Kidney capillary endothelial cell (primary cell): Measurements from ENCODE around the gene GRM7.

ENCODE experiments used
- DNase-seq: peaks from one replicate; pipeline ENCODE4 v3.0.0-alpha.2; 2018; ENCODE audit warnings: low spot score

The GRM7 gene

DNA sequence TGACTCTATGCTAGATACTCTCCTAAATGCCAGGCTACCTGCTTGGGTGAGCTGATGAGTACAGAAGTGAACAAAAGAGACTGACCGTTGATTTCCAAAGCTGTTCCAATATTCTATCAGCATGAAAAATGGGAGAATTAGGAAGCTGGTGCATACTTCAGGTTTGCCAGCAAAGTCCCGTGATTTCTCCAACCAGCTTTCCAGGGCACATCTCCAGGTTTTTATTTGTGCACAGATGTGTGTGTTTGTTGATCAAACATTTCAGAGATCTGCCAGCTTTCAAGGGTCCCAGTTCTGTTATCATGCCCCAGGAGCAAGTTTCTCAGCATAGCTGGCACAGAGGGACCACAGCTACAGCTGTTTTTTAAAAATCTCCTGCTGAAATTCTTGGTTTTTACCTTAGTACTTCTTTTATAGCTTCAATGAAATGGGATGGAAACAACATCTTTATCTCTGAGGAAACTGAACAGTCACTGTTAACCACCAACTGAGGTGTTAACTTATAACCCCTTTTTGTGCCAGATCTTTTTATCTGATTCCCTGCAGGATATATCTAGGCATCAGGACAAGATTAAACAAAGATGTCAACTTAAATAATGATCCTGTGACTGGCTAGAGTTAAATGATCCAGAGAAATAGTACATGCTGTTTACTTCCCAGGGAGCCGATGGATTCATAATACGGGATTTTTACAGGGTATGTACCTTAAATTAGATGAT lies 380.8 kb downstream of the GRM7 start:
- DNase-seq = no peak

- no peak for DNase-seq
These were observed 381.4 kb downstream of the GRM7 start for GRCh38 chr3:7242303-7242635.

- DNase-seq = no peak
These were observed 388.7 kb downstream of the GRM7 start for GRCh38 chr3:7249493-7250076.

GRCh38 chr3:7254251-7254650 lies 393.3 kb downstream of the GRM7 start:
- no peak for DNase-seq

DNA sequence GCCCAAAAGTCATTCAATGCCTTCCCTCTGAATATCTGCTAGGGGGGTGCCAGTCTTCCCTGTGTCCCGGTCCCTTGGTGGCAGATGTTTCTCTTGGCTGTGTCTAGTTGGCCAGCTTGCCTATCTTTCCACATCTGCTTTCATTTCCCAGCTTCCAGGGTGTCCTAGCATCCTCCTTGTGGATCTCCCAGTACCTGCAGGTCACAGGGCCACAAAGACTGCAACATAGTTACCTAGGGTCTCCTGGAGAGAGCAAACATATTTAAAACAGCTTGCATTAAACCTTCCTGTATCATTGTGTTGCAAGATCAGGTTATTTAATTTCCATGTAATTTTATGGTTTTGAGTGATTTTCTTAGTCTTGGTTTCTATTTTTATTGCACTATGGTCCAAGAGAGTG lies 400.1 kb downstream of the GRM7 start:
- no peak for DNase-seq

- DNase-seq = no peak
These were observed 402.7 kb downstream of the GRM7 start for GRCh38 chr3:7263347-7264195.

GRCh38 chr3:7264196-7264526 lies 403.2 kb downstream of the GRM7 start:
- no peak for DNase-seq

DNA sequence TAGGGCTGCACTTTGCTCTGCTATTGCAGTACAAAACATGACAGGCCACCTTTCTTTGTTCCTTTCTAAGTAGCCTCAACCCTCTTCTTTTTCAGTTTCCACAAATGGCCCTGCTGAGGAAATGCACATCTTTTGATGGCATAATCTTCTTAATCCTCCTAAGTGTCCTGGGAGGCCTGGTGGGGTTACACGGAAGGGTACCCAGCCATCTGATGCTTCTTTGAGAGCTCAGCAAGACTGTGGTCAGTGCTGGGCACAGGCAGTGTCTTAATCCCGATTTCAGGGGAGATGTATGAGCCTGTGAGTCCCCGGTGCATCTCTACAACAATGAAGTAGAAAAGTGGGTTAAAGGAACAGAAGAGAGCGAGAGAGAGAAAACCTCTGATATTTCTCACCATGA lies 404.8 kb downstream of the GRM7 start:
- no peak for DNase-seq

DNA sequence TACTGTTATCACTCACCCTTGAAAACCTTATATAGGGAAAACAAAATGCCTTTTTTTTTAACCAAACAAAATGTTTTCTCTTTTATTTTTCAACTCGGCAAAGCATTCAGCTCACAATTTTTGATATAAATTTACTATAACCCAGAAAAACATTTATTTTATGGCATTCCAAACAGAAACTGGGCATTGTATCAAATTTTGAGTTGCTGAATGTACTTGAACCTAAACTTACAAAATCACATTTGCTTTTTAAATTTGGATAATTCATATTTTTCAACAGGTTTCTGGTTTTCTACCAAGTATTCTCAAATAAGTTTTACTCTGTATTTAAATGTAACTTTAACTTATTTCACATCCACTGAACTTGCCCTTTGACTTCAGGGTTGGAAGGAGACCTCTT lies 405.6 kb downstream of the GRM7 start:
- DNase-seq = no peak

DNA sequence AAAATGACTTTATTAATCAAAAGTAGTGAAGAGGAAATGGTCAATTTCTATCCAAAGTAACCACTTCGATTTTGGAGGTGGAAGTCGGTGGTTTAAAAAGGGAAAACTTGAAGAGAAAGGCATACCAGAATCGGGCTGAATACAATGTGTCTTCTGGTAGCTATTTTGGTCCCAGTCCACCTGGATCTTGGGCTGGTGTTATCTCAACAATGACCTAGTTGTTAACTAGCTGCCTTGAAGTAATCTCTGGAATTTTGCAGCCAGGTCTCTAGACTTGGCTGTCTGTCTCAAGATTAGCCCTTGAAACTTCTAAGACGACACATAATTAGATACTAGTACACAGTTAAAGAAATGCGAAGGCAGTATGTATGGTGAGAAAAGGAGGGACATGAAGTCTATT lies 409.8 kb downstream of the GRM7 start:
- DNase-seq = no peak

DNA sequence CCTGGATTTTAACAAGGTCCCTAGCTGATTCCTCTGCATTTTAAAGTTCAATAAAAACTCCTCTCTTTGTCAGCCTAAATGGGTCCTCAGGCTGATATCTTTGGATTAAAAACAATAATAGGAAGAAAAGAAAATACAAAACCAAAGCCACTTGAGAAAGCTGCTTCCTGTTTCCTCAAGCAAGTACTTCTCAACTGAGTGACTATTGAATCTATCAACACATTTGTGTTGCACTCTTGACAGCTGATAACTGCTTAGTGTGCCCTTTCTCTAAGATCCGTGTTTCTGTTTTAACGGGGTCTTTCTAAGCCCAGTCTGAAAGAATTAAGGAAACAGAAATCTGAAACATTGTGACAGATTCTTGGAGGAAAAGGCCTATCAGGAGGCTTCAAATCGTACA lies 410.7 kb downstream of the GRM7 start:
- no peak for DNase-seq

- peak; percentile 14 for DNase-seq
These were observed 411.3 kb downstream of the GRM7 start for GRCh38 chr3:7272203-7272602.

DNA sequence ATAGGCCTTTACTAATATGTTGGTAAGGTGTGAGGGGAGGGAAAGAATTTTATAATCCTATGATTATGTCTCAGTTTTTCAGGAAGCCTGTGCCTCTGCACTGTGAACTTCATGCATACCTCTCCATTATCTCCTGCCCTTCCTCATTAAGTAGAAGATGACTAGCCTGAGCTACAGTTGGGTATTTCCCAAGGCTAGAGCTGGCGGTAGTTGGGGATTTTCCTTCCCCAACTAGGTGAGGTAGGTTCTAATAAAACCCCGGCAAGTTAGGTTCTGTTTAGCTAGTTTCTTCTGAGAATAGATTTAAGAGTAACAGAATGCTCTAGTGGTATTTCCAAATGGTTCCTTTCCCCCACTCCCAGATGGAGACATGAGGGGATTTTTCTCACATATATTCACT lies 414.5 kb downstream of the GRM7 start:
- DNase-seq = no peak

GRCh38 chr3:7280318-7280717 lies 419.4 kb downstream of the GRM7 start:
- DNase-seq = no peak

GRCh38 chr3:7282988-7283387 lies 422.1 kb downstream of the GRM7 start:
- DNase-seq = no peak

DNA sequence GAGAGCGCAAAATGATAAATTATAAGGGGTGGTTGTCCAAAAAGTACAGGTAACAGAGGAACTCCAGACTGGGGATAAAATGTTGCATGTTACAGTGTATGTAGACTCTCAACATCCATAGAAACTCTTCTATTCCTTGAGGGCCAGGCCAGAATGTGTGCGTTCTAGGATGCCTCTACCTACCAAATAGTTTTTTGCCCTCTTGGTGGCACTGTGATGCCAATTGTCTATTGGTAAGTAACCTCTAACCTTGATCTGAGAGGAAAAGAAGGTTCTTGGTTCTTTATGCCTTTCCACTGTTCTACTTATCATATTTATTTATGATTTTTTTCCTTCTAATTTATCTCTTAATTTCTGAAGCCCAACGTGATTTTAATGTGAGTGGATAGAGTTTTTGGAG lies 424.6 kb downstream of the GRM7 start:
- peak; percentile 19 for DNase-seq

GRCh38 chr3:7288133-7288532 lies 427.2 kb downstream of the GRM7 start:
- DNase-seq = no peak

- no peak for DNase-seq
These were observed 428.2 kb downstream of the GRM7 start for GRCh38 chr3:7289121-7289520.

GRCh38 chr3:7290077-7290825 lies 429.3 kb downstream of the GRM7 start:
- DNase-seq = no peak

- DNase-seq = no peak
These were observed 431.4 kb downstream of the GRM7 start for GRCh38 chr3:7292362-7292761.

DNA sequence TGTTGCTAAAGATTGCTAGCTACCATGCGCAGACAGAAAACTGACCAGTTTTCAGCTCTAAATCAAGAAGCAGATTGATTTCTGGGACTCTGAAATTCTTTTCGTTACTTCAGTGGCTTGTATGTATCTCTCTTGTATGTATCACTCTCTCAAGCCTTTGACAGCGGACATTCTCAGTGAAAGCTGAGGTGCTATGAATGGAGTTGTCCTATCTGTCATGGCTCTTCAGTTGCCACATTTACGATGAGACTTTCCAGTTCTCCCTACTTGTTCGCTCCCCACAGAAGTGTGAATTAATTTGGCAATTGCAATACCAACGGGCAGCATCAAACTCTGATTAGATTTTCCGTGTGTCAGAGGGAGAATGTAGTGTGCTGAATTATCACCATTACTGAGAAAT lies 432.4 kb downstream of the GRM7 start:
- no peak for DNase-seq

- no peak for DNase-seq
These were observed 444.6 kb downstream of the GRM7 start for GRCh38 chr3:7305561-7305960.

DNA sequence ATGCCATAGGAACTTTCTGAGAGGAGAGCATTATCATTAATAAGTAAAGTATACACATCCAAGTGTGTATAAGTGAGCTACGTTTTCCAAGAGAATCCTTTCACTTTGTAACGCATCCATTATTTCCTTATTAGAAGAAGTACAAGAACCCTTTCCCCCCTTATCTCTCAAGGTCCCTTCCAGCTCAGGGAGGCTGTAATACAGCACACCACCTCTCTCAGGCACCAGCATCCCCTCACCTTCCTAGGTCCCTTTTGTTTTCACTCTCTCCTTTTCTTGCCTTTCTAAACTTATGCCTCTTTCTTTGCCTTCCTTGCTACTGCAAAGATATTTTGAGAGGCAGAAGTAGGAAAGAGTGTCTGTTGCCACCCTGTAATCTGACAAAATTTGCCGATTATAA lies 446.0 kb downstream of the GRM7 start:
- DNase-seq = no peak
